Mucosa of rectum (tissue), 2 donors: ENCODE results near the gene LIN7A.

ENCODE experiments used
- H3K27ac ChIP-seq, 2 donors: one replicate each; pipeline ENCODE4 v1.7.0; 2013; ENCODE audit warnings: inconsistent platforms in 2 of 2, low read depth in 2 of 2, low read length in 2 of 2
- H3K27me3 ChIP-seq, 2 donors: one replicate each; pipeline ENCODE4 v1.7.0; 2013; ENCODE audit warnings: low read length in 2 of 2; ENCODE audit not compliant: control insufficient read depth in 2 of 2, insufficient read depth in 2 of 2
- H3K36me3 ChIP-seq, 2 donors: one replicate each; pipeline ENCODE4 v1.7.0; 2013; ENCODE audit warnings: low read length in 2 of 2; ENCODE audit not compliant: control insufficient read depth in 2 of 2, insufficient read depth in 2 of 2
- H3K4me1 ChIP-seq, 2 donors: one replicate each; pipeline ENCODE4 v1.7.0; 2013; ENCODE audit warnings: low read length in 2 of 2, mild to moderate bottlenecking in 1 of 2; ENCODE audit not compliant: control insufficient read depth in 2 of 2, insufficient read depth in 2 of 2
- H3K4me3 ChIP-seq, 2 donors: one replicate each; pipeline ENCODE4 v1.7.0; 2013; ENCODE audit warnings: low read length in 2 of 2
- H3K9ac ChIP-seq, 2 donors: one replicate each; pipeline ENCODE4 v1.7.0; 2013; ENCODE audit warnings: low read length in 2 of 2, low read depth in 1 of 2, mild to moderate bottlenecking in 1 of 2
- H3K9me3 ChIP-seq, 2 donors: one replicate each; pipeline ENCODE4 v1.7.0; 2013; ENCODE audit warnings: low read length in 2 of 2; ENCODE audit not compliant: control insufficient read depth in 2 of 2
- donor health status: healthy.
- donor health status: Normal muscosa, but diverticular disease.

Gene LIN7A

GRCh38 chr12:80925237-80925636, 12.5 kb downstream of the LIN7A start:
- Histone ChIP-seq H3K9me3 (no peaks in the 10 kb centered on the region), H3K27me3 (no peaks in the 10 kb centered on the region), H3K4me3 (no peak overlapping the region), H3K4me1 (no peaks in the 10 kb centered on the region), H3K9ac (no peak overlapping the region), H3K27ac (no peak overlapping the region), H3K36me3 (no peaks in the 10 kb centered on the region)

GRCh38 chr12:80924437-80924836, 13.3 kb downstream of the LIN7A start:
- Histone ChIP-seq H3K27me3 (no peaks in the 10 kb centered on the region), H3K27ac (no peak overlapping the region), H3K36me3 (no peaks in the 10 kb centered on the region), H3K4me1 (no peaks in the 10 kb centered on the region), H3K9me3 (no peaks in the 10 kb centered on the region), H3K4me3 (no peak overlapping the region), H3K9ac (no peak overlapping the region)

DNA sequence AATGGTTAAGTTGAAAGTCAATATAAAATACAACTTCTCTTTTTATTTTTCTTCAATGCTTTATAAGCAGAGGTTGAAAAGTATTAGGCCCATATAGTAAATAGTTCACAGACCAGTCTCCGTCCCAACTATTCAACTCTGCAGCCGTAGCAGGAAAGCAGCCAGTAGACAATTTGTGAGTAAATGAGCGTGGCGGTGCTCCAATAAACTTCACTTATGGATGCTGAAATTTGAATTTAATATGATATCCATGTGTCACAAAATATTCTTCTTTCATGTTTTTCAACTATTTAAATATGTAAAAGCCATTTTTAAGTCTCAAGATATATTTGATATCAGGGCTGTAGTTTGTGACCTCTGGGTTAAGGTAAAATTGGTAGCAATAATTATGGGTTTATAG, 17.7 kb downstream of the LIN7A start:
- no peak overlapping the region for H3K9ac ChIP-seq
- H3K9me3 ChIP-seq, result no peaks in the 10 kb centered on the region
- no peaks in the 10 kb centered on the region for H3K4me1 ChIP-seq
- H3K36me3 ChIP-seq, result no peaks in the 10 kb centered on the region
- no peak overlapping the region for H3K27ac ChIP-seq
- no peak overlapping the region for H3K4me3 ChIP-seq
- no peaks in the 10 kb centered on the region for H3K27me3 ChIP-seq

GRCh38 chr12:80917651-80918050, 20.1 kb downstream of the LIN7A start:
- Histone ChIP-seq H3K9ac (no peak overlapping the region), H3K4me1 (no peaks in the 10 kb centered on the region), H3K36me3 (no peaks in the 10 kb centered on the region), H3K9me3 (no peaks in the 10 kb centered on the region), H3K27me3 (no peaks in the 10 kb centered on the region), H3K27ac (no peak overlapping the region), H3K4me3 (no peak overlapping the region)

DNA sequence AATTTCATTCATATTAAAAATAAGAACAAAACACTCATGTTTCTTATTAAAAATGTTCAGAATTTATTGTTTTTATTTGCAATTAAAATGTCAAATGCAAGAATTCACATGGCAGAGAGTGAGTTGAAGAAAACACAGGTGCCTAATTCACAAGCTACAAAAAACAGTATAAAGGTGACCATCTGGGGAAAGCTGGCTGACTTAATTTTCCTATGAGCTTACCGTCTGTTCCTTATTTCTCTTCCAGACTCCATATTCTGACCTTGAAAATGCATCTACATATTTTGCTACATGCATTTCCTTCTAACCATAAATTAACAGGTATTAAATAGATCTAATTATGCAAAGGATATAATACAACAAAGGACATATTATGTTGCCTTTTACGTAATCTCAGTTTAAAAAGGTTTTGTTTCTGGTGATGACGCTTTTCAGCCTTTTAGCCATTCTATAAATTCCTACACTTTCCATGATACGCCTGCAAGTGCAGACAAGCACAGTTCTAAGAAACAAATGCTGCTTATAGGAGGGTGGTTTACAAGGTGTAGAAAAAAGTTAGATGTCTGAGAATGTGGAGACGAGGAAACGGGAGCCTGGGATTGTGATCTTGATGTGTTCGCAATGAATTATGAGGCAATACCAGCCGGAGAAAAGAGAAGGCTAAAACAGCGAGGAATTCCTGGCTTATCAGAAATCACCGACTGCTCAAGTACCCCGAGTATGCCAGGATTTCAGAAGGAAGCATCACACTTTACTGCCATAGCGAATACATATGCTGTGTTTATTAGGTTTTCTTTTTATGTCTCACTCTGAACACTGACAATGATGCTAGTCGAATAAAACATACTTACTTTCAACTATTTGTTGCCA, 24.6 kb downstream of the LIN7A start:
- H3K4me3 ChIP-seq, result no peak overlapping the region
- H3K36me3 ChIP-seq, result no peaks in the 10 kb centered on the region
- no peak overlapping the region for H3K27ac ChIP-seq
- H3K9me3 ChIP-seq, result no peaks in the 10 kb centered on the region
- no peaks in the 10 kb centered on the region for H3K4me1 ChIP-seq
- no peaks in the 10 kb centered on the region for H3K27me3 ChIP-seq
- H3K9ac ChIP-seq, result no peak overlapping the region

DNA sequence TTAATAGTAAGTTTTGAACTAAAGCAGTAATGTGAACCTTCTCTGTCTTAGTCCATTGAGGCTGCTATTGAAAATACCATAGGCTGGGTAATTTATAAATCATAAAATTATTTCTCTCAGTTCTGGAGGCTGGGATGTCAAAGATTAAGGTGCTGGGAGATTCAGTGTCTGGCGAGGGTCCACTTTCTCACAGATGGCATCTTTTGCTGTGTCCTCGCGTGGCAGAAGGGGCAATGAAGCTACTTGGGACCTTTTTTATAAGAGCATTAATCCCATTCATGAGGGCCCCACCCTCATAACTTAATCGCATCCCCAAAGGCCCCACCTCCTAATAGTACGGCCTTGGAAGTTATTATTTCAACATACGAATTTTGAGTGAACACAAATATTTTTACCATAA, 28.4 kb downstream of the LIN7A start:
- Histone ChIP-seq H3K9me3 (no peaks in the 10 kb centered on the region), H3K4me3 (no peak overlapping the region), H3K36me3 (no peaks in the 10 kb centered on the region), H3K9ac (no peak overlapping the region), H3K27ac (no peak overlapping the region), H3K27me3 (no peaks in the 10 kb centered on the region), H3K4me1 (no peaks in the 10 kb centered on the region)

GRCh38 chr12:80902711-80903110, 35.0 kb downstream of the LIN7A start:
- H3K9me3 ChIP-seq, result no peaks in the 10 kb centered on the region
- H3K27me3 ChIP-seq, result no peaks in the 10 kb centered on the region
- H3K4me1 ChIP-seq, result no peaks in the 10 kb centered on the region
- H3K4me3 ChIP-seq, result no peak overlapping the region
- H3K9ac ChIP-seq, result no peak overlapping the region
- H3K27ac ChIP-seq, result no peak overlapping the region
- H3K36me3 ChIP-seq, result no peaks in the 10 kb centered on the region

- no peaks in the 10 kb centered on the region for H3K9me3 ChIP-seq
- no peaks in the 10 kb centered on the region for H3K36me3 ChIP-seq
- no peak overlapping the region for H3K4me3 ChIP-seq
- no peaks in the 10 kb centered on the region for H3K4me1 ChIP-seq
- no peak overlapping the region for H3K27ac ChIP-seq
- no peak overlapping the region for H3K9ac ChIP-seq
- H3K27me3 ChIP-seq, result no peaks in the 10 kb centered on the region
These were observed 36.1 kb downstream of the LIN7A start for GRCh38 chr12:80901661-80902060.

- no peaks in the 10 kb centered on the region for H3K36me3 ChIP-seq
- no peaks in the 10 kb centered on the region for H3K27me3 ChIP-seq
- H3K9me3 ChIP-seq, result no peaks in the 10 kb centered on the region
- H3K27ac ChIP-seq, result no peak overlapping the region
- no peak overlapping the region for H3K9ac ChIP-seq
- no peaks in the 10 kb centered on the region for H3K4me1 ChIP-seq
- no peak overlapping the region for H3K4me3 ChIP-seq
These were observed 42.5 kb downstream of the LIN7A start for GRCh38 chr12:80895240-80895639.

GRCh38 chr12:80894179-80894578, 43.6 kb downstream of the LIN7A start:
- Histone ChIP-seq H3K4me3 (no peak overlapping the region), H3K36me3 (no peaks in the 10 kb centered on the region), H3K4me1 (no peaks in the 10 kb centered on the region), H3K9me3 (no peaks in the 10 kb centered on the region), H3K27me3 (no peaks in the 10 kb centered on the region), H3K9ac (no peak overlapping the region), H3K27ac (no peak overlapping the region)
